Gastrocnemius medialis (tissue), 4 donors: ENCODE results near the gene ODC1.

Experiments used
- CTCF ChIP-seq, 5 experiments: fragments of 450-650 bp in 3 of 5; fragments of 200-600 bp in 2 of 5; sonication (generic) in 2 of 5; IDR thresholded peaks in 4 of 5; conservative IDR thresholded peaks in 1 of 5; 1 replicate in 4 of 5; 2 replicates in 1 of 5; pipeline ENCODE4 v1.5.1; 2016 to 2019; ENCODE audit warnings: antibody characterized with exemption in 5 of 5, mild to moderate bottlenecking in 3 of 5, moderate library complexity in 3 of 5
- POLR2A ChIP-seq, 2 donors: fragments of 450-650 bp; IDR thresholded peaks; one replicate each; pipeline ENCODE4 v1.6.1; 2017; ENCODE audit warnings: antibody characterized with exemption in 2 of 2, mild to moderate bottlenecking in 2 of 2, moderate library complexity in 2 of 2

- no peak for TF ChIP-seq CTCF (IDR thresholded peaks at IDR 0.05 in 4 of 5, conservative IDR thresholded peaks at IDR 0.05 in 1 of 5)
- TF ChIP-seq POLR2A (IDR thresholded peaks at IDR 0.05), result no peak
Observed at GRCh38 chr2:10400568-10400977, 47.6 kb downstream of the ODC1 start.
